Activated T-helper 2 cell treated with anti-CD3 and anti-CD28 coated beads, Interferon-gamma antibody, Interleukin-2, Interleukin-4, amounts not matched to agents 10 μg/mL and 5 μg/mL and 100 μg/mL, durations not matched to agents 14 hours and 24 hours and 36 hours (primary cell): ENCODE data around the gene ZBTB11. TPM values are rescaled to one million over a fixed set of nuclear protein-coding genes. Genes with fewer than 3 reads are reported as not detected.
A peak's percentile ranks its signal among the peaks of the same experiment; 100 is the strongest.
"Not testable (repeated sequence)": the region's sequence is repeated elsewhere in the genome, so short reads cannot be mapped to it uniquely, and the experiment has no call there.

Experiments
- DNase-seq: peaks from one replicate; pipeline ENCODE4 v3.0.0; 2021; ENCODE audit warnings: low spot score
- H3K27ac Mint-ChIP-seq: one replicate; pipeline ENCODE4 v1.8.0; 2021; ENCODE audit warnings: mixed read lengths
- H3K27me3 Mint-ChIP-seq: one replicate; pipeline ENCODE4 v1.8.0; 2021; ENCODE audit warnings: low read depth, mixed read lengths
- H3K36me3 Mint-ChIP-seq: one replicate; pipeline ENCODE4 v1.8.0; 2021; ENCODE audit warnings: low read depth, mixed read lengths
- H3K4me1 Mint-ChIP-seq: one replicate; pipeline ENCODE4 v1.8.0; 2021; ENCODE audit warnings: low read depth, mixed read lengths
- H3K4me3 Mint-ChIP-seq: one replicate; pipeline ENCODE4 v1.8.0; 2021; ENCODE audit warnings: low read depth, mild to moderate bottlenecking, moderate library complexity, mixed read lengths
- H3K9me3 Mint-ChIP-seq: one replicate; pipeline ENCODE4 v1.8.0; 2021; ENCODE audit warnings: mixed read lengths
- intact Hi-C: fragments of 100-400 bp; cut with micrococcal nuclease; formaldehyde crosslinking; loops from one replicate; pipeline ENCODE4 v1.15.1; 2023
- total RNA-seq: library from RNA; stranded (reverse); gene quantifications from 2 replicates; pipeline ENCODE4 v1.2.3, GENCODE V29; 2022

ZBTB11 gene
- total RNA-seq, 1 donor from 2014 or later = 27.5 TPM

- Mint-ChIP-seq H3K4me3 (no peak overlapping the region), H3K27me3 (no peaks in the 10 kb centered on the region), H3K9me3 (no peaks in the 10 kb centered on the region), H3K27ac (no peak overlapping the region), H3K36me3 (no peaks in the 10 kb centered on the region), H3K4me1 (peaks cover 2% of the 10 kb centered on the region)
- intact Hi-C loops = loop anchor here (1.0 to 5.0 kb wide), 2 partner anchors 49 to 63 kb away; no protein-coding TSS in a partner anchor
- DNase-seq = peak; percentile 53
Observed at GRCh38 chr3:101635954-101636798, 40.8 kb downstream of the ZBTB11 start.

- intact Hi-C loops = loop anchor here (5.0 kb wide), 1 partner anchor 48 kb away; no protein-coding TSS in a partner anchor
- H3K27me3 Mint-ChIP-seq = no peaks in the 10 kb centered on the region
- no peak overlapping the region for H3K4me3 Mint-ChIP-seq
- no peak for DNase-seq
- H3K9me3 Mint-ChIP-seq = no peaks in the 10 kb centered on the region
- H3K36me3 Mint-ChIP-seq = no peaks in the 10 kb centered on the region
- peaks cover 2% of the 10 kb centered on the region for H3K4me1 Mint-ChIP-seq
- H3K27ac Mint-ChIP-seq = no peak overlapping the region
Observed at GRCh38 chr3:101635345-101635744, 41.6 kb downstream of the ZBTB11 start.

- Mint-ChIP-seq H3K36me3 (no peaks in the 10 kb centered on the region), H3K9me3 (no peaks in the 10 kb centered on the region), H3K27ac (no peak overlapping the region), H3K4me3 (no peak overlapping the region), H3K27me3 (no peaks in the 10 kb centered on the region), H3K4me1 (peaks cover 2% of the 10 kb centered on the region)
- no peak for DNase-seq
- intact Hi-C loops = loop anchor here (5.0 kb wide), 1 partner anchor 47 kb away; no protein-coding TSS in a partner anchor
Observed at GRCh38 chr3:101634591-101635196, 42.2 kb downstream of the ZBTB11 start.

GRCh38 chr3:101633186-101633585 is 43.7 kb downstream of the ZBTB11 start:
- no peak for DNase-seq
- H3K4me3 Mint-ChIP-seq = no peak overlapping the region
- no peaks in the 10 kb centered on the region for H3K27me3 Mint-ChIP-seq
- intact Hi-C loops = no loop called here
- no peaks in the 10 kb centered on the region for H3K9me3 Mint-ChIP-seq
- H3K36me3 Mint-ChIP-seq = no peaks in the 10 kb centered on the region
- H3K27ac Mint-ChIP-seq = no peak overlapping the region
- H3K4me1 Mint-ChIP-seq = peaks cover 2% of the 10 kb centered on the region

GRCh38 chr3:101632586-101632985 is 44.3 kb downstream of the ZBTB11 start:
- Mint-ChIP-seq H3K4me1 (peaks cover 2% of the 10 kb centered on the region), H3K27me3 (no peaks in the 10 kb centered on the region), H3K4me3 (no peak overlapping the region), H3K36me3 (no peaks in the 10 kb centered on the region), H3K9me3 (no peaks in the 10 kb centered on the region), H3K27ac (no peak overlapping the region)
- intact Hi-C loops = no loop called here
- DNase-seq = no peak

GRCh38 chr3:101631959-101632358 is 45.0 kb downstream of the ZBTB11 start:
- DNase-seq, H3K9me3 Mint-ChIP-seq, H3K27me3 Mint-ChIP-seq, H3K4me3 Mint-ChIP-seq, H3K27ac Mint-ChIP-seq, H3K36me3 Mint-ChIP-seq, H3K4me1 Mint-ChIP-seq, intact Hi-C loops: not testable (repeated sequence)

GRCh38 chr3:101631098-101631796 is 45.7 kb downstream of the ZBTB11 start:
- Mint-ChIP-seq H3K27ac (no peak overlapping the region), H3K4me1 (peaks cover under 1% of the 10 kb centered on the region), H3K36me3 (no peaks in the 10 kb centered on the region), H3K4me3 (no peak overlapping the region), H3K27me3 (no peaks in the 10 kb centered on the region), H3K9me3 (no peaks in the 10 kb centered on the region)
- intact Hi-C loops = no loop called here
- no peak for DNase-seq

- Mint-ChIP-seq H3K36me3 (peaks cover 3% of the 10 kb centered on the region), H3K4me1 (no peaks in the 10 kb centered on the region), H3K27ac (no peak overlapping the region), H3K9me3 (peaks cover 5% of the 10 kb centered on the region), H3K4me3 (no peak overlapping the region), H3K27me3 (no peaks in the 10 kb centered on the region)
- intact Hi-C loops = no loop called here
- no peak for DNase-seq
Observed at GRCh38 chr3:101629219-101629618, 47.7 kb downstream of the ZBTB11 start.

GRCh38 chr3:101625879-101626278 is 51.1 kb downstream of the ZBTB11 start:
- peaks cover 3% of the 10 kb centered on the region for H3K36me3 Mint-ChIP-seq
- DNase-seq = no peak
- H3K9me3 Mint-ChIP-seq = peaks cover 5% of the 10 kb centered on the region
- H3K4me1 Mint-ChIP-seq = no peaks in the 10 kb centered on the region
- intact Hi-C loops = no loop called here
- H3K27ac Mint-ChIP-seq = no peak overlapping the region
- H3K4me3 Mint-ChIP-seq = no peak overlapping the region
- no peaks in the 10 kb centered on the region for H3K27me3 Mint-ChIP-seq

GRCh38 chr3:101624857-101625256 is 52.1 kb downstream of the ZBTB11 start:
- Mint-ChIP-seq H3K4me3 (no peak overlapping the region), H3K27ac (no peak overlapping the region), H3K4me1 (no peaks in the 10 kb centered on the region), H3K9me3 (peaks cover 5% of the 10 kb centered on the region), H3K36me3 (peaks cover 3% of the 10 kb centered on the region), H3K27me3 (no peaks in the 10 kb centered on the region)
- DNase-seq = no peak
- intact Hi-C loops = no loop called here

- intact Hi-C loops = no loop called here
- no peak overlapping the region for H3K4me3 Mint-ChIP-seq
Observed at GRCh38 chr3:101623656-101624055, 53.3 kb downstream of the ZBTB11 start.

GRCh38 chr3:101619734-101620133 is 57.2 kb downstream of the ZBTB11 start:
- Mint-ChIP-seq H3K4me3 (no peak overlapping the region), H3K9me3 (peaks cover under 1% of the 10 kb centered on the region), H3K4me1 (no peaks in the 10 kb centered on the region), H3K36me3 (peaks cover under 1% of the 10 kb centered on the region), H3K27me3 (no peaks in the 10 kb centered on the region), H3K27ac (no peak overlapping the region)
- intact Hi-C loops = no loop called here
- no peak for DNase-seq

More at GRCh38 chr3:101623656-101624055, 53.3 kb downstream of the ZBTB11 start:
- Mint-ChIP-seq H3K27me3 (no peaks in the 10 kb centered on the region), H3K9me3 (peaks cover 5% of the 10 kb centered on the region), H3K27ac (no peak overlapping the region), H3K36me3 (peaks cover 3% of the 10 kb centered on the region), H3K4me1 (no peaks in the 10 kb centered on the region)
- no peak for DNase-seq

GRCh38 chr3:101618726-101619125 is 58.2 kb downstream of the ZBTB11 start:
- Mint-ChIP-seq H3K27ac (no peak overlapping the region), H3K4me3 (no peak overlapping the region), H3K27me3 (no peaks in the 10 kb centered on the region), H3K9me3 (no peaks in the 10 kb centered on the region), H3K4me1 (no peaks in the 10 kb centered on the region), H3K36me3 (no peaks in the 10 kb centered on the region)
- DNase-seq = no peak
- intact Hi-C loops = no loop called here
